NCI-H2196 treated with DMSO at 0.1 percent for 48 hours (cell line): Measurements from ENCODE around the gene TSC22D4.
"Not testable (repeated sequence)": the region's sequence is repeated elsewhere in the genome, so short reads cannot be mapped to it uniquely, and the experiment has no call there.

Experiments used
- DNase-seq: peaks from one replicate; lab custom pipeline; 2025; ENCODE audit not compliant: unreplicated experiment; lab: John Stamatoyannopoulos, UW

The TSC22D4 gene

GRCh38 chr7:100447363-100447762 is 31.7 kb downstream of the TSC22D4 start:
- DNase-seq, result not testable (repeated sequence)

GRCh38 chr7:100446040-100446439 is 33.0 kb downstream of the TSC22D4 start:
- DNase-seq, result no peak

GRCh38 chr7:100444311-100445278 is 34.4 kb downstream of the TSC22D4 start:
- no peak for DNase-seq

- no peak for DNase-seq
Observed at GRCh38 chr7:100443096-100443840, 35.7 kb downstream of the TSC22D4 start.

DNA sequence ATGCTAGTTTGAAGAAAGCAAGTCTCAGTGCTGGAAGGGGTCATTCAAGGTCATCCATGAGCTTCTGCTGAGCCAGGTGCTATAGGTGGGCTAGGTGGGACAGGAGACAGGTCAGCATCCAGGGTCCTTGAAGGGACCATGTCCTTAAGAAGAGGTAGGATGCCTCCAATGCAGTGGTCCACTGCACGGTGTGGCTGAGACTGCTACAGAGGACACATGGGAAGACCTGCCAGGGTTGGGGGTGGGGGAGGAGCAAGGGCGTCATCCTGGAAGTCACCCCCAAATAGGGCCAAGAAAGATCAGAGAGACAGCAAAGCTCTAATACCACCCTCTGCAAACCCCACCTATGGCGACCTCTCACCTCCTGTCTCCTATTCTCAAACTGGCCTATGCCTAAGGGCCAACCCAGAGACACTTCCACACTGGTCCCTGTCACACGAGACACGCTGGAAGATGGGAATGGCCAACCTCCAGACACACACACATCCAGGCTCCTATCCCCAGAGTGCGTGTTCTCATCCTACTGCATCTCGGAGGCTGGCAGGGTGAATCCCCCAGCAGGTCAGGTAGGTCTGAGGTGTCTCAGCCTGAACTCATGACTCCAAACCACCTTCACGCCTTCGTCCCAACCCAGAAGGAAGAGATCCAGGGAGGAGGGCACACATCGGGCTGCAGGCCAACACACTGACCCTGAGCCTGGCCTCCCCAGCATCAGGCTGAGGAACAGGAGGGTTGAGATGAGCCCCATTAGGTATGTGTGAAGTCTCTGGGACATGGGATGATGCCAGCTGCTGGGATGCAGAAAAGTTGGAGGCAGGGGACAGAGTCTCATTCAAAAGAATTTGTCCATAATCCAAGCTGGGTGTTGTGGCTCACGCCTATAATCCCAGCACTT is 37.1 kb downstream of the TSC22D4 start:
- DNase-seq, result no peak

DNA sequence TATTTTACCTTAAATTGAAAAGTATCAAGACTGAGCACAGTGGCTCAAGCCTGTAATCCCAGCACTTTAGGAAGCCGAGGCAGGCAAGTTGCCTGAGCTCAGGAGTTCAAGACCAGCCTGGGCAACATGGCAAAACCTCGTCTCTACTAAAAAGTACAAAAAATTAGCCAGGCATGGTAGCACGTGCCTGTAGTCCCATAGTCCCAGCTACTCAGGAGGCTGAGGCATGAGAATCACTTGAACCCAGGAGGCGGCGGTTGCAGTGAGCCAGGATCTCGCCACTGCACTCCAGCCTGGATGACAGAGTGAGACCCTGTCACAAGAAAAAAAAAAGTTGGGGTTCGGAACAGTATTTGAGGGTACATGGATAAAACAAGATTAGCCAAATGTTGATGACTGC is 39.8 kb downstream of the TSC22D4 start:
- not testable (repeated sequence) for DNase-seq

GRCh38 chr7:100438731-100439130 is 40.3 kb downstream of the TSC22D4 start:
- DNase-seq, result not testable (repeated sequence)

GRCh38 chr7:100438172-100438571 is 40.8 kb downstream of the TSC22D4 start:
- DNase-seq, result no peak

DNA sequence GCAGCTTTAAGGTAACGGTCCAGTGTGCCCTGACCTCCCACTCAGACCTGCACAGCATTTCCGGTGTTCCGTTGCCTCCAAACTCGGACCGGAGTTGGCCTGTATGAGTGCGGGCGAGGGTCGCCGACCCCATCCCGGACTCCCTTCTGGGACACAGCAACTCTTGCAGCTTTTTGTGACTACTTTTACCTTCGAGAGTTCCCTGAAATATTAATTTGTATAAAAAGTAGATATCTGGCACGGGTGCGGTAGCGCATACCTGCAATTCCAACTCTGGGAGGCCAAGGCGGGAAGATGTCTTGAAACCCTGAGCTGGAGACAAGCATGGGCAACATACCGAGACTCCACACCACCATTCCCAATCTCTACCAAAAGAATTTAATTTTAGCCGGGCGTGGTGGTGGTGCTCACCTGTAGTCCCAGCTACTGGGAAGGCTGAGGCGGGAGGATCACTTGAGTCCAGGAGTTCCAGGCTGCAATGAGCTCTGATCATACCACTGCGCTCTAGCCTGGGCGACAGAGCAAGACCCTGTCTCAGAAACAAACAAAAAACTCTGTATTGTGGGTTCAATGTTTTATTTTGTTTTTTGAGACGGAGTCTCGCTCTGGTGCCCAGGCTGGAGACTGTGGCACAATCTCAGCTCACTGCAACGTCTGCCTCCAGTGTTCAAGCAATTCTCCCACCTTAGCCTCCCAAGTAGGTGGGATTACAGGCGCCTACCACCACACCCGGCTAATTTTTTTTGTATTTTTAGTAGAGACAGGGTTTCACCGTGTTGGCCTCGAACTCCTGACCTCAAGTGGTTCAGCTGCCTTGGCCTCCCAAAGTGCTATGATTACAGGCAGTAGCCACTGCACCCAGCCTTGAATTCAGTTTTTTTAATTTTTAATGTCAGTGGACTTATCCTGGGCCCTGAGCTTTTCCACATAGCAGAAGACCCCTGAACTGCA is 41.6 kb downstream of the TSC22D4 start:
- no peak for DNase-seq

DNA sequence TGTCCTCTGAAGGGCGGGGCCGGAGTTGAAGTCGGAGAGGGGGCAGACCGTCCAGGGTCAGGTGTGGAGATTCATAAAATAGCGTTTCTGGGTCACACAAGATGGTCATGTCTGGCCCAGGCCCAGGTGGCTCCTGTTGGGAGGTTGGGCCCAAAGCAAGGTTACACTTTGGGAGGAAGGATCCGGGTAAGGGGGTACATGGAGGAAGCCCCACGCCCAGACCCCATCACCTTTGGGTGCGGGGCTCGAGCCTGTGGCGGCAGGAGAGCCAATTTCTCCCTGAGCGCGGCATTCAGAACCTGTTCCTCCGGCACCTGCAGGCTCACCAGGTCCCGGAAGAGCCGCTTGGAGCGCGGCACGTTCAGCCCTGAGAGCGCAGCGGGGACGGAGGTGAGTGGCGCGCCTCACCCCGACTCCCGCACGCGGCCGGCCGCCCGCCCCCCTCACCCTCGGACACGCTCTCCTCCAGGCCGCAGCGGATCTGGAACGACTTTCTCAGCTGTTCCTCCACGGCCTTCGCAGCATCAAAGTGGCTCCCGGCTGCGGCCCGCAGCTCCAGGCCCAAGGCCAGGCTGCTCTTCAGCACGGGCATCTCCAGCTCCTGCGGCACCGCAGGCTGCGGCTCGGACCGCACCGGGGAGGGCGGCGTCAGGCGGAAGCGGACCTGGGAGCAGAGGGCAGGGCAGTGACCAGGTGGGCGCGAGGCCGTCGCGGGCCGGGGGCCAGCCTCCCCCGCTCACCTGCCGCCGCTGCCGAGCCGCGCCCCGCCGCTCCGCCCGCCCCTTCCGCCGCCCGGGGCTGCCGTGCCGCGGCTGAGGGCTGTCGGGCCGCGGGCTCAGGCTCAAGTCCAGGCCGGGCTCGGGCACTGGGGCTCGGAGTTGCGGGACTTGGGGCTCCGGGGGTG is 43.4 kb downstream of the TSC22D4 start:
- DNase-seq, result no peak

DNA sequence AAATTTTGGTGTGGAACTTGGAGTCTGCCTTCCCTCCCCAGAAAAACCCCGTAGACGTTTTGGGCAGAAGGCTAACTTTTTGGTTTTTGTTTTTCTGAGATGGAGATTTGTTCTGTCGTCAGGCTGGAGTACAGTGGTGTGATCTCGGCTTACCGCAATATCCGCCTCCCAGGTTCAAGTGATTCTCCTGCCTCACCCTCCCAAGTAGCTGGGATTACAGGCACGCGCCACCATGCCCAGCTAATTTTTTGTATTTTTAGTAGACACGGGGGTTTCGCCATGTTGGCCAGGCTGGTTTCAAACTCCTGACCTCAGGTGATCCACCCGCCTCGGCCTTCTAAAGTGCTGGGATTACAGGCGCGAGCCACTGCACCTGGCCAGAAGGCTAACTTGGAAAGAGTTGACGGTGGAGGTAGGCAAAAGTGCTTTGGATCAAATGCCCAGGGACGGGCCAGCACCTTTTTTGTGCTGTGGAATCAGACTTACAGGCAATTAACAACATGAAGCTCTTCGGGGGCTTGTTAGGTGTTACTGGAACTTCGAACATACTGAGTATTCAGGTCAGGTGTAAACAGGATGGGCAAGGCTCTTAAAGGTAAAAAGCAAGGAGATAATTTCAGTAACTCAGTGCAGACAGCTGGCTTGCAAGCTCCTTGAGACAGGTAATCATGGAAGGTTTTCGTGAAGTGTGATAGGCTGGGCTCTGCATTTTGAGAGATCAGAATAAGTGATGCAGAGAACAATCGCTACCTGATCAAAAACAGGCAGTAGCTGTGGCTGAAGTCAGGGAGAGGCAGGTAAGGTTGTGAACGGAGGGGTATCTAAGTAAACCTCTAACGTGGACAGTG is 44.5 kb downstream of the TSC22D4 start:
- no peak for DNase-seq

DNA sequence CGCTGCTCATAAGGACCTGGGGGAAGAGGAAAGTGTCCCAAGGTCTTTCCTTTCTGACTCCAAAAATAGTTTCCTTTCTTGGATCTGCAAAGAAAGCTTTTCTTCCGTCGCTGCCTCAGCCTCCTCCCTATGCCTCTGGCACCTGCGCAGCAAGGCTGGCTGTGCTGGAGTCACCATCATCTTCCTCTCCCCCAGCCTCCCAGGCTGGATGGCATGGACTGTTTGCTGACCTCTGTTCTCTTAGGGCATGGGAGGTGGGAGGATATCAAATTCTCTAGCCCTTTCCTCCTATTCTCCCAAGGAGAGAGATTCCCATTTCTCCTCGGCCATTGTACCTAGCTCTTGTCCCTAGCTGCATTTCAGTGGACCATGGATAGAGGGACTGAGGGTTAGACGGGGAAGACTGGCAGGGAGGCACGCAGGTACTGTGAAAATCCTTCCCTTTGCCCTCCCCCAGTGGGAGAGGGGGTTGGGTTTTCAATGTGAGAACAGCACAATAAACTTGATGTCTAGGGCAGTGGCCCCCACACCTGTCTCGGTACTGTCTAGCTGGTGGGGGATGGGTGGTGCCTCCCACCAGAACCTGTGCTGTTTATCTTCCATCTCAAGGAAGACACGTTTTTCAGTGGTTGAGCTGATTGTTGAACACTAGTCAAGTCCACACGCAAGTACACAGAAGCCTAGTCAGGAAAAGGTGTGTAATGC is 45.3 kb downstream of the TSC22D4 start:
- no peak for DNase-seq

DNA sequence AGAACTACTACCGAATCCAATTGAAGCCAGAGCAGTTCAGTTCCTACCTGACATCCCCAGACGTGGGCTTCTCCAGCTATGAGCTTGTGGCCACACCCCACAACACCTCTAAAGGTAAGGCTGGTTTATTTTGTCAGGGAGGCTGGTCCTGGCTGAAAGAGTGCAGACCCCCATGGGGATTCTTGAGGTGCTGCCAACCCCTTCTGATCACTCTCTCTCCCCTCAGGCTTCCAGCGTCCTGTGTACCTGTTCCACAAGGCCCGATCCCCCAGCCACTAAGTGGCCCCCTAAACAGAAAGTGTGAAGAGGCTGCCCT is 45.8 kb downstream of the TSC22D4 start:
- DNase-seq, result no peak

- DNase-seq, result no peak
Observed at GRCh38 chr7:100432621-100433275, 46.3 kb downstream of the TSC22D4 start.

GRCh38 chr7:100432053-100432452 is 47.0 kb downstream of the TSC22D4 start:
- DNase-seq, result no peak

GRCh38 chr7:100431286-100431735 is 47.7 kb downstream of the TSC22D4 start:
- no peak for DNase-seq
